IPS DF 6.9 (cell line): ENCODE data around the gene DOC2B.
"Not testable (repeated sequence)": the region's sequence is repeated elsewhere in the genome, so short reads cannot be mapped to it uniquely, and the experiment has no call there.

Experiments
- DNase-seq: peaks from one replicate; pipeline ENCODE4 v3.0.0-alpha.2; 2013; ENCODE audit warnings: low read depth, low spot score
- H3K27ac ChIP-seq: one replicate; pipeline ENCODE4 v1.5.1; 2013; ENCODE audit warnings: low read length, control low read depth
- H3K27me3 ChIP-seq: 2 replicates; pipeline ENCODE4 v1.6.1; 2013; ENCODE audit warnings: mild to moderate bottlenecking, low read length; ENCODE audit not compliant: control insufficient read depth, insufficient read depth
- H3K36me3 ChIP-seq: 2 replicates; pipeline ENCODE4 v1.6.1; 2013; ENCODE audit warnings: low read length; ENCODE audit not compliant: control insufficient read depth, insufficient read depth
- H3K4me1 ChIP-seq: 2 replicates; pipeline ENCODE4 v1.6.1; 2013; ENCODE audit warnings: low read length; ENCODE audit not compliant: control insufficient read depth, insufficient read depth
- H3K4me3 ChIP-seq: 2 replicates; pipeline ENCODE4 v1.5.1; 2013; ENCODE audit warnings: mild to moderate bottlenecking, low read length
- H3K9me3 ChIP-seq: 2 replicates; pipeline ENCODE4 v1.6.1; 2013; ENCODE audit warnings: low read length, inconsistent platforms; ENCODE audit not compliant: control insufficient read depth, insufficient read depth
- WGBS: extraction: QIAGEN DNeasy Blood & Tissue Kit; methylation state at CpG from one replicate; pipeline ENCODE4 v1.1.7; 2013; ENCODE audit warnings: mixed read lengths, missing lambda C conversion rate; ENCODE audit not compliant: insufficient read length, insufficient coverage; 5-methylcytosine and 5-hydroxymethylcytosine counted together

Gene DOC2B

GRCh38 chr17:173166-173911 is 8.1 kb downstream of the DOC2B start:
- DNase-seq: no peak
- Histone ChIP-seq H3K4me1 (no peaks in the 10 kb centered on the region), H3K27ac (no peak overlapping the region), H3K27me3 (no peaks in the 10 kb centered on the region), H3K9me3 (no peaks in the 10 kb centered on the region), H3K4me3 (no peak overlapping the region), H3K36me3 (no peaks in the 10 kb centered on the region; the same call in 1 of the 2 replicates)
- no CpG with 5 or more reads among the region's 10 CpGs for WGBS

DNA sequence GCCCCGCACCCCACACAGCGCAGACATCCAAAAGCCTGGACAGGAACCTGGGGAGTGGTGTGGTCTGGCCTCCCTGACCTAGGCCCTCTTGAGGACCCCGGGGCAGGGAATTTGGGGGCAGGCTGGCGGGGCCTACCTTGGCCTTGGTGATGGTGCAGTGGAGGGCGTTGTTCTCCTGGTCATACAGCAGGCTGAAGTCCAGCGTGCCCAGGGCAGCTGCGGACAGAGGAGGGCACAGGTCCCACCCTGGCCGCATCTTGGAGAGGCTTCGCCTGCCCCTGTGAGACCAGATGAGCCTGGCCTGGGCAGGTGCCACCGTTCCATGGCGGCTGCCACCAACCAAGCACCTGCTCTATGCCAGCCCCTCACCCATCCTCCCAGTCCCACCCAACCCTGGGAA is 9.0 kb downstream of the DOC2B start:
- H3K27me3 ChIP-seq: no peaks in the 10 kb centered on the region
- no CpG with 5 or more reads among the region's 11 CpGs for WGBS
- DNase-seq: no peak
- H3K4me3 ChIP-seq: no peak overlapping the region
- H3K27ac ChIP-seq: no peak overlapping the region
- H3K36me3 ChIP-seq: no peaks in the 10 kb centered on the region; the same call in 1 of the 2 replicates
- H3K4me1 ChIP-seq: no peaks in the 10 kb centered on the region
- H3K9me3 ChIP-seq: no peaks in the 10 kb centered on the region

DNA sequence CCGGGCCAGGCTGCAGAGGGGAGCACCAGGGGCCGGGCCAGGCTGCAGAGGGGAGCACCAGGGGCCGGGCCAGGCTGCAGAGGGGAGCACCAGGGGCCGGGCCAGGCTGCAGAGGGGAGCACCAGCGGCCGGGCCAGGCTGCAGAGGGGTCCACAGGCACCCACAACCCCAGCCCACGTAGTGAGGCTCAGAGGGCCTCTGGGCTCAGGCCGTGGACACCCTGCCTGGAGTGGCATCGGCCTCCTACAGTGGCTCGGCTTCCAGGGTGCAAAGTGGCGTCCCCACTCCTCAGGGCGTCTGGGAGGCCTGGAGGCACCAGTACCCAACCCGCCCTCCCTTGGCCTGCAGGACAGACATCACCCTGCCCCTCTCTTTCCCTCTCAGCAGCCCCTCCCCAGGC is 9.6 kb downstream of the DOC2B start:
- WGBS: no CpG with 5 or more reads among the region's 13 CpGs
- no peaks in the 10 kb centered on the region for H3K4me1 ChIP-seq
- no peak overlapping the region for H3K27ac ChIP-seq
- H3K36me3 ChIP-seq: no peaks in the 10 kb centered on the region; the same call in 1 of the 2 replicates
- no peak for DNase-seq
- no peaks in the 10 kb centered on the region for H3K27me3 ChIP-seq
- H3K4me3 ChIP-seq: no peak overlapping the region
- no peaks in the 10 kb centered on the region for H3K9me3 ChIP-seq

DNA sequence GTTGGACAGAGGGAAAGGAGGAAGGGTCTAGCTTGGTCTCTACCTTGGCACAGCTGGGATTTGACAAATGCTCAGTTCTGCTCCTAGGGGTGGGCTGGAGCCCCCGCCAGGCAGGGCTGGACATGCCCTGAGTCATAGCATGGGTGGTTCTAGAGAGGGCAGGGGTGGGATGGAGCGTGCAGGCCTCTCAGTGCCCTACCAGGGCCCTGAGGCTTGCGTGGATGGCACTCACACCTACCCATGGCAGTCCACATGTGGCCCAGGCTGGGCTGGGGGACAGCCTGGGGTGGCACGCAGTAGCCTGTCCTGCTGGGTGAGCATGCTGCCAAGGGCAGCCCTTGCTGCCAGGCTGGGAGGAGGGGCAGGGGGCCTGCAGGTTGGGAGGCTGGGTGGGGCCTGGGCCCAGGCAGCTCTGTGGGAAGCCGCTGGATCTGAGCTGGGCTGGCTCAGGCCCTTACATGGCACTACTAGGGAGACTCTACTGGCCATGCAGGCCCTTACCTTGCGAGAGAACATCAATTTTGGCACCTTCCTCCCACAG is 11.2 kb downstream of the DOC2B start:
- no peak overlapping the region for H3K4me3 ChIP-seq
- DNase-seq: no peak
- no peaks in the 10 kb centered on the region for H3K4me1 ChIP-seq
- H3K27ac ChIP-seq: no peak overlapping the region
- no peaks in the 10 kb centered on the region for H3K27me3 ChIP-seq
- no CpG with 5 or more reads among the region's 6 CpGs for WGBS
- no peaks in the 10 kb centered on the region for H3K9me3 ChIP-seq
- H3K36me3 ChIP-seq: no peaks in the 10 kb centered on the region; the same call in 1 of the 2 replicates

DNA sequence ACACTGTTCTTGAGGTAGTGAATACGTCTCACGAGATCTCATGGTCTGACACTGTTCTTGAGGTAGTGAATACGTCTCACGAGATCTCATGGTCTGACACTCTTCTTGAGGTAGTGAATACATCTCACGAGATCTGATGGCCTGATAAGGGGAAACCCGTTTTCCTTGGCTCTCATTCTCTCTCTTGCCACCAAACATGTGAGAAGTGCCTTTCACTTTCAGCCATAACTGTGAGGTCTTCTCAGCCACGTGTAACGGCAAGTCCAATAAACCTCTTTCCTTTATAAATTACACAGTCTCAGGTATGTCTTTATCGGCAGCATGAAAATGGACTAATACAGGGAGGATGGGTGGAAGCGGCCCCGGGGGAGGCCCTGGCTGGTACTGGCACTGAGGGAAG is 12.8 kb downstream of the DOC2B start:
- H3K36me3 ChIP-seq, H3K4me3 ChIP-seq, DNase-seq, H3K4me1 ChIP-seq, H3K27me3 ChIP-seq, H3K27ac ChIP-seq, H3K9me3 ChIP-seq: not testable (repeated sequence)
- no CpG with 5 or more reads among the region's 11 CpGs for WGBS

GRCh38 chr17:165939-166338 is 15.5 kb downstream of the DOC2B start:
- Histone ChIP-seq H3K27ac (no peak overlapping the region), H3K4me1 (no peaks in the 10 kb centered on the region), H3K27me3 (no peaks in the 10 kb centered on the region), H3K9me3 (no peaks in the 10 kb centered on the region), H3K36me3 (no peaks in the 10 kb centered on the region), H3K4me3 (no peak overlapping the region)
- DNase-seq: no peak
- WGBS: no CpG with 5 or more reads among the region's 14 CpGs

DNA sequence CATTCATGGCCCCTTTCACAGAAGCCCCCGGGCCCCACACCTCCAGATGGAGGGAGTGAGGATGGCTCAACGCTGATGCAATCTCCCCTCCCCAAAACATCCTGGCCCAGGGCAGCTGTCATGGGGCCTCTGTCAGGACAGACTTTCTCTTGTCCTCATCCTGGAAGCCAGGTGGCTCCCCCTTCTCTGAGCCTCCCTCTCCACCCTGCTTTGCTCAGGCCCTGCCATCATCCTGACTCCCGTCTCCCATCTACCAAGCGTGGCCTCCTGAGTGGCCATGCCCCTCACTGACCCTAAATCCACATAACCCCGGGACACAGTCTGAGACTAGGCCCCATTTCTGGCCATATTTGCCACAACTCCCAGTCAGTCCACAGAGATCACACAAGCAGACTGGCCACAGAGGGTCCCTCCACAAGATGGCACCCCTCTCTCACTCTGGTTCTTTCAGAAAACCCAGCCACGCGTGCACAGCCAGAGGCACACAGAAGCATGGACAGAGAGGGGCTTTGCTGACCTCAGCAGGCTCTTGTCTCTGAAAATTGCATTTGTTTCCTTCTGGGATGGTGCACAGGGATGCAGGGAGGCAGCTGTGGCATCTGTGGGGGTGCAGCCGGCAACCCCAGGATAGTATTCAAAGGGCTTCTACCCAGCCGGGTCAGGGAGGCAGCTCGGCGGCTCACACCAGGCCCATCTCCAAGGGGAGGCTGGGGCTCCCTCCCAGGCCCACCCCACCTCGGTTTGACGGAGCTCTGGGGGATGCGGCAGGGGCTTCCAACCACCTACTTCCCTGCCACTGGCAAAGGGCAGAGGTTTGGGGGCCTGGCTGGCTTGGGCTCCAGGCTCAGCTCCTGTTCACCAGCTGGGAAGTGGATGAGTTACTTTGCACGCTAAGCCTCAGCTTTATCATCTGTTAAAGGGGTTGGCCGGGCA is 16.9 kb downstream of the DOC2B start:
- no peaks in the 10 kb centered on the region for H3K4me1 ChIP-seq
- H3K9me3 ChIP-seq: no peaks in the 10 kb centered on the region
- no peaks in the 10 kb centered on the region for H3K36me3 ChIP-seq
- H3K27me3 ChIP-seq: no peaks in the 10 kb centered on the region
- H3K27ac ChIP-seq: no peak overlapping the region
- DNase-seq: no peak
- H3K4me3 ChIP-seq: no peak overlapping the region
- WGBS: no CpG with 5 or more reads among the region's 16 CpGs

GRCh38 chr17:163514-164098 is 17.8 kb downstream of the DOC2B start:
- Histone ChIP-seq H3K36me3 (no peaks in the 10 kb centered on the region), H3K4me1 (no peaks in the 10 kb centered on the region), H3K4me3 (no peak overlapping the region), H3K27me3 (no peaks in the 10 kb centered on the region), H3K9me3 (no peaks in the 10 kb centered on the region), H3K27ac (no peak overlapping the region)
- no CpG with 5 or more reads among the region's 11 CpGs for WGBS
- DNase-seq: no peak

DNA sequence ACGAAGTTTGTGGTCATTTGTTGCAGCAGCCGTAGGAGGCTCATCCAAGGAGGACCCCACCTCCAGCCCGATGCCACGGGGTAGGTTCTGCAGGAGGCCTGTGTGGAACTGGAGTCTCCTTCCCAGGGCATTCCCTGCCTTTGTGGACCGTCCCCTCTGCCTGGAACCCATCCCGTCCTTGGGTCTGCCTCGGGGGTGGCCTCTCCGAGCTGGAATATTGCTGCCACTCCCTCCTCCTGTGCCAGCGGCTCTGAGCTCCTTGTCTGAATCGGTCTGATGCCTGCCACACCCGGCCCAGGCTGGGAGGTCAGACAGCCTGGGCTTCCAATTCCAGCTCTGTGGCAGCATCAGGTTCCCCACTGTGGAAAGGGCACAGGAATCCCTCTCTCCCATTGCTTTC is 18.8 kb downstream of the DOC2B start:
- H3K36me3 ChIP-seq: no peaks in the 10 kb centered on the region
- no peaks in the 10 kb centered on the region for H3K4me1 ChIP-seq
- H3K9me3 ChIP-seq: no peaks in the 10 kb centered on the region
- WGBS: no CpG with 5 or more reads among the region's 11 CpGs
- H3K27ac ChIP-seq: no peak overlapping the region
- H3K4me3 ChIP-seq: no peak overlapping the region
- no peaks in the 10 kb centered on the region for H3K27me3 ChIP-seq
- no peak for DNase-seq

DNA sequence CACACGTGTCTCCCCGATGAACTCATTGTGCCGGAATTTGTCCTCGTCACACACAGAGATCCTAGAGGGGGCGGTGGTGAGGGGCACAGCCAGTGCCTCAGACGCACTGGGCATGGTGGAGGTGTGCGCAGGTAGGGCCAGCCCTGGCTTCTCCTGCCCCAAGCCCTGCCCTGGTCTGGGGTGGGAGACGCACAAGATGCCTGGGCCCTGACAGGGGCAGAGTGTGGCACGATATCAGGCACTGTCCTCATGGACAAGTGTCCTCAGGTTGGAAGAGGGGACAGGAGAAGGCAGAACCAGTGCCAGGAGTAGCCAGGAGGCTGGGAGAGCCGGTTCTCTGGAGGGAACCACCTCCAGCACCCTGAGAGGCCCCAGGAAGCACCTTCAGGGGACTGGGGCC is 20.0 kb downstream of the DOC2B start:
- H3K27me3 ChIP-seq: no peaks in the 10 kb centered on the region
- no peaks in the 10 kb centered on the region for H3K9me3 ChIP-seq

More for the DNA sequence above, 20.0 kb downstream of the DOC2B start:
- Histone ChIP-seq H3K27ac (no peak overlapping the region), H3K4me3 (no peak overlapping the region), H3K4me1 (no peaks in the 10 kb centered on the region), H3K36me3 (no peaks in the 10 kb centered on the region)
- DNase-seq: no peak
- WGBS: no CpG with 5 or more reads among the region's 10 CpGs
